BJ (cell line): ENCODE data around the gene DDRGK1. TPM values are rescaled to one million over a fixed set of nuclear protein-coding genes. Genes with fewer than 3 reads are reported as not detected.

Source experiments
- CTCF ChIA-PET: fragments of 350-600 bp; formaldehyde crosslinking; extraction: SDS; loops from one replicate; lab custom pipeline; 2021; ENCODE audit warnings: antibody characterized with exemption, inconsistent platforms; lab: Yijun Ruan, JAX
- POLR2A ChIA-PET: fragments of 300-600 bp; sonication (Branson Sonifier 250); formaldehyde crosslinking; extraction: SDS; loops from one replicate; lab custom pipeline; 2021; ENCODE audit warnings: antibody characterized with exemption; lab: Charles Lee
- DNase-seq: peaks from one replicate; pipeline ENCODE4 v3.0.0-alpha.2; 2011; ENCODE audit warnings: low read depth
- H3K27me3 ChIP-seq: 2 replicates; pipeline ENCODE4 v1.6.0; 2011; ENCODE audit warnings: low read length; ENCODE audit not compliant: control insufficient read depth, insufficient read depth
- H3K36me3 ChIP-seq: 2 replicates; pipeline ENCODE4 v1.5.1; 2011; ENCODE audit warnings: low read length; ENCODE audit not compliant: control insufficient read depth, insufficient read depth
- H3K4me3 ChIP-seq: 2 replicates; pipeline ENCODE4 v1.5.1; 2011; ENCODE audit warnings: low read depth, mild to moderate bottlenecking, control low read depth, low read length
- polyA plus RNA-seq: library from polyadenylated mRNA; depleted of rRNA; stranded (reverse); fragments of >200 nt; gene quantifications from 2 replicates; pipeline ENCODE4 v1.2.3, GENCODE V29; 2011
- TF ChIP-seq, protein P1 (sequence below): IDR thresholded peaks from 2 replicates; pipeline ENCODE4 v1.5.1; 2011; ENCODE audit warnings: low read depth, mild to moderate bottlenecking, control low read depth, inconsistent platforms, low read length, moderate library complexity; ENCODE audit not compliant: insufficient read depth

Gene DDRGK1
- polyA plus RNA-seq, 1 experiment = 34.9 TPM

DNA sequence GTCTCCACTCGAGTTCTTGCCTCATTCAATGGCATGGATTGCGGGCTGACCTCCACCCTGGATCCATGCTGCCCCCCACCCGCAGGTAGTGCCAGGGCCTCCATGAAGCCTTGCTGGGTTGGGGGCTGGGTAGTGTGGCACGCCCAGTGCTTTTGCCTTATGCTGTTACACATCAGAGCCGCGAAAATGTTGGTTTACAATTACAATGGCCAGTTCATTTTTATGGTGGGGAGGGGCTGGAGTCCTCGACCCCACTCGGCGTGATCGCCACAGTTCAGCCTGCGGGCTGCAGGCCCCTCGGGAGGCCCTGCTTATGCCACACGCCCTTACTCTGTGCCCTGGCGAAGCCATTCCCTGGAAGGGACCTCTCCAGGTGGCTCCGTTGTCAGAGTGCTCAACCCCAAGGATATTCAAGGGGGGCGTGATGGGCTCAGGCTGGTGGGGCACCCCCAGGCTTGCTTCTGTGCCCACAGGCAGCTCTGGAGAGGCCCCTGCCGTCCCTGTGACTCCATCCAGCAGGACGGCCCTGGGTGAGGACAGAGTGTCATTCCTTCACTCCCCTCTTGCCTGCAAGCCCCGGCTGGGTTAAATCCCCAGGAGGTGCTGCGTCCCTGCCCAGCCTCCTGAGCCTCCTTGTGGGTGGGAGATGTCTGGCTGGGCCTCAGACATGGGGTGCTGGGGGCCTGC lies 19.7 kb upstream of the DDRGK1 start:
- ChIA-PET POLR2A (no interaction called here), CTCF (interaction anchor here (1.0 kb wide), 2 partner anchors 16 to 106 kb away, joined by 3 read pairs; no protein-coding TSS in a partner anchor)
- no peak for DNase-seq
- H3K27me3 ChIP-seq = no peaks in the 10 kb centered on the region
- TF ChIP-seq, protein P1, sequence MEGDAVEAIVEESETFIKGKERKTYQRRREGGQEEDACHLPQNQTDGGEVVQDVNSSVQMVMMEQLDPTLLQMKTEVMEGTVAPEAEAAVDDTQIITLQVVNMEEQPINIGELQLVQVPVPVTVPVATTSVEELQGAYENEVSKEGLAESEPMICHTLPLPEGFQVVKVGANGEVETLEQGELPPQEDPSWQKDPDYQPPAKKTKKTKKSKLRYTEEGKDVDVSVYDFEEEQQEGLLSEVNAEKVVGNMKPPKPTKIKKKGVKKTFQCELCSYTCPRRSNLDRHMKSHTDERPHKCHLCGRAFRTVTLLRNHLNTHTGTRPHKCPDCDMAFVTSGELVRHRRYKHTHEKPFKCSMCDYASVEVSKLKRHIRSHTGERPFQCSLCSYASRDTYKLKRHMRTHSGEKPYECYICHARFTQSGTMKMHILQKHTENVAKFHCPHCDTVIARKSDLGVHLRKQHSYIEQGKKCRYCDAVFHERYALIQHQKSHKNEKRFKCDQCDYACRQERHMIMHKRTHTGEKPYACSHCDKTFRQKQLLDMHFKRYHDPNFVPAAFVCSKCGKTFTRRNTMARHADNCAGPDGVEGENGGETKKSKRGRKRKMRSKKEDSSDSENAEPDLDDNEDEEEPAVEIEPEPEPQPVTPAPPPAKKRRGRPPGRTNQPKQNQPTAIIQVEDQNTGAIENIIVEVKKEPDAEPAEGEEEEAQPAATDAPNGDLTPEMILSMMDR = no peak
- no peak overlapping the region for H3K4me3 ChIP-seq
- peaks cover 11% of the 10 kb centered on the region for H3K36me3 ChIP-seq

DNA sequence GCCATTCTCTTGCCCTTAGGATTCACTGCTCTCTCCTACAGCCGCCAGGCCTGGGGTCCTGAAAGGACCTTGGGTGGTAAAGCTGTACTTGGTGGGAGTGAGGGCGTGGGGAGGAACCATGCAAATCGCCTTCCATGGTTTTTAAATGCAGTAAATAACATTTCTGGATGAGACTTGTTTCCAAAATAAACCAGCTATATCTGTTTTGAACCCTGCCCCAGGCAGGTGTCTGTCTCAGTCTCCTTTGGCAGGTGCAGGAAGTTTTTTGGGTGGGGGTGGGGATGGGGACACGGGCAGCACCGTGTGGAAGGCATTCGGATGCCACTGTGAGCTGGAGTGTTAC lies 19.1 kb upstream of the DDRGK1 start:
- no peaks in the 10 kb centered on the region for H3K27me3 ChIP-seq
- TF ChIP-seq, protein P1 = no peak
- ChIA-PET POLR2A (no interaction called here), CTCF (interaction anchor here (1.0 kb wide), 1 partner anchor 106 kb away, joined by 3 read pairs; no protein-coding TSS in a partner anchor)
- no peak overlapping the region for H3K4me3 ChIP-seq
- no peak for DNase-seq
- H3K36me3 ChIP-seq = peaks cover 12% of the 10 kb centered on the region

DNA sequence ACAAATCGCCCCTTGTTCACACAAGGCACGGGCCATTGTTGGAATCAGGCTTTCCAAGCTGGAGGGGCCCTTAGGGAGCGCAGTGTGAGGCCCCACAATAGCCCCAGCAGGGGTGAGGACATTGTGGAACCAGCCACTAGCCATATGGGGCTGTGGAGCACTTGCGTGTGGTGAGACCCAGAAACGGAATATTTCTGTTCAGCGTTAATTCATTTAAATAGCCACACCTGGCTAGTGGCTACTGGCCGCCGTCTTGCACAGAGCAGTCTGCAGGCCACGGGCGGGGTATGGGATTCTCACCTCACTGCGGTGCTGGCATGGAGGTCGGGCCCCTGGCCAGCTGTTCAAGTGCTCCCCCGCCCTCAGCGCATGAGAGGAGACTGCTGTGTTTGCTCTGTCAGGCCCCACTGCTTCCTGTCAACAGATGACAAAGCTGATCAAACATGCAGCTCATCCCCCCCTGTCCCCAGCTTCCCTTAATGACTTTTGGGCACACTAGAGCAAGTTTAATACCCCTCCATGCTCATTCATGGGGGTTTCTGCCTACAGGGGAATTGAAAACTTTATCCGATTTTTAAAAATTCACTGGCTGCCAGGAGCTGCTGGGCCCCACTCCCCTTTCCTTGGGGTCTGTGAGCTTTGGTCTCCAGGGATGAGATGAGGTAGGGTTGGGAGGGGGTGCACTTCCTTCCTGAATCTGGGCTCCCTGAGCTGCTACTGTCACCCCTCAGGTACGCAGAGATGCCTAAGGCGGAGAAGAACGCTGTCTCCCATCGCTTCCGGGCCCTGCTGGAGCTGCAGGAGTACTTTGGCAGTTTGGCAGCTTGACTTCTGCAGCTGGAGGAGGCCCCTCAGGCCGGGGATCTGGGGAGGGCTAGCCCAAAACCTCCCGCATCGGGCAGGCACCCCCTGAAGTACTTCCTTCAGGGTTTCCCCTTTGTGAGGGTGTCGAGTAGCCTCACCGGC lies 18.4 kb upstream of the DDRGK1 start:
- no peak for DNase-seq
- Histone ChIP-seq H3K36me3 (peaks cover 12% of the 10 kb centered on the region), H3K27me3 (no peaks in the 10 kb centered on the region), H3K4me3 (no peak overlapping the region)
- CTCF ChIA-PET = interaction anchor here (1.1 kb wide), 1 partner anchor 488 kb away, joined by 4 read pairs; no protein-coding TSS in a partner anchor
- TF ChIP-seq, protein P1 = no peak
- POLR2A ChIA-PET = no interaction called here

DNA sequence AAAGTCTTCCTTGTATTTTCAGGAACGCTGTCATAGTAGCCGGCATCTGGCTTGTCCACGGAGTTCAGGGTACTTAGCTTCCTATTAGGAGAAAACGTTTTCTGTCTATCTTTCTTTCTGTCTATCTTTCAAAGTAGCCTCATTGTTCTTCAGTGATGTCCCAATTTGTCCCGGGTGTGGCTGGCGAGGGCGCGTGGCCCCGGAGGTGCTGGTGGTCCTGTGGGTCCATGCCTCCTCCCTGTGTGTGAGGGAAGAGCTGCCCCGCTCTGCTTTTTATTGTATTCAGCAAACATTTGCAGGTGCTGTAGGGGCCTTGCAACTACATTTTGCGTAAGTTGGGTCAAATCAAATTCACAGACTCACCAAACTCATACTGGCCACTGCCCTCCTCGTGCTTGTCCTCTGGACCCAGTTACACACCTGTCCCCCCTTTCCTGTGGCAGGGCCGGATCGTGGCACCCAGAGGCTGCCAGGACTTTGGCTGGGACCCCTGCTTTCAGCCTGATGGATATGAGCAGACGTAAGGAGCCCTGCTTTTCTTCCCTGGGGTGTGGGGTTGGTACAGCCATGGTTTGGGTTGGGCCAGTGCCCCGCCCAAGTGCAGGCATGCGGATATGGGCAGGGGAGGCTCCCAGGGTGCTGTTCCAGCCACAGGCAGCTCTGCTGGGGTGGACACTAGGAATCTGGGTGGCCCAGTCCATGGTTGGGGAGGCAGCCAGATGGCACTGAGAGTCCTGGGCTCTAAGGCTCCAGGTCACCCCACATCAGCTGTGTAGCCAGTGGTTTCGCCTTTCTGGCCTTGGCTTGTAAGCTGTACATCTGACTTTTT lies 17.1 kb upstream of the DDRGK1 start:
- DNase-seq = no peak
- Histone ChIP-seq H3K36me3 (peaks cover 13% of the 10 kb centered on the region), H3K4me3 (no peak overlapping the region), H3K27me3 (no peaks in the 10 kb centered on the region)
- ChIA-PET CTCF (interaction anchor here (2.0 to 3.7 kb wide), 2 partner anchors 12 to 95 kb away, joined by 5 to 21 read pairs; no protein-coding TSS in a partner anchor), POLR2A (no interaction called here)
- TF ChIP-seq, protein P1 = no peak
